ENCODE data around the gene MAGEH1. TPM values are rescaled to one million over a fixed set of nuclear protein-coding genes. Genes with fewer than 3 reads are reported as not detected.

The MAGEH1 gene
- total and polyA plus RNA-seq, 2 of the 4 experiments (the other 2 are of a cell fraction) = 22.4 to 29.2 TPM

DNA sequence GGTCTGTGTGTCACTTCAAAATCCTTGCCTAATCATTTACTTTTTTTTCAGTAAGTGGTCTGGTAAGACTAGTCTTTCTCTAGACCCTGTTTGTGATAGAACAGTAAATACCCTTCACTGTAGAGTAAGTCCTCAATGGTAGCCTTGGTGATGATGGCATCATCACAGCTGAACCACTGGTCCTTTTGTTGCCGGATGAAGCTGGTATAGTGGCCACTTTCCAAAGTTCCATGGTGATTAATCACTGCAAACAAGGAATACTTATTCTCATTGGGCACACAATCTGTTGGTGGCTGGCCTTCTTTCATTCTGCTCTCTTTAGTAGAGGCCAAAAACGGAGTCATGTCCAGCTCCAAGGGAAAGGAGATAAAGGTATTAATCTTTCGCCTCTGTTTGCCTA is 34.8 kb downstream of the MAGEH1 start:
- no peaks in the 10 kb centered on the region for H4K20me1 ChIP-seq (ENCODE audit: insufficient read depth, low read length)
- no peaks in the 10 kb centered on the region for H3K79me1 ChIP-seq (ENCODE audit: low read depth in 1 of 2, low read length in 2 of 2)
- H3K9ac ChIP-seq (ENCODE audit: low read depth, low read length) = no peak overlapping the region
- H3K36me3 ChIP-seq (ENCODE audit: control insufficient read depth, insufficient read depth, low read length) = no peaks in the 10 kb centered on the region
- intact Hi-C loops (cut with micrococcal nuclease) = no loop called here
- dilution Hi-C loops (cut with HindIII; ENCODE audit: low sequenced_read_pairs, unreplicated experiment) = no loop called here
- ChIA-PET CTCF (no interaction called here), POLR2A (ENCODE audit: unreplicated experiment) (no interaction called here)
- BruUV-seq (replicated peaks) = no TSS peak
- H2AK9ac ChIP-seq (replicated peaks; ENCODE audit: low read depth, low read length, poor library complexity) = no peak overlapping the region
- H3K9me1 ChIP-seq (ENCODE audit: insufficient read depth, low read length) = no peaks in the 10 kb centered on the region
- H3K9me3 ChIP-seq (ENCODE audit: control insufficient read depth, insufficient read depth, low read length) = no peaks in the 10 kb centered on the region
- no peak overlapping the region for H2AFZ ChIP-seq (replicated peaks; ENCODE audit: low read length, poor library complexity)
- H3K56ac ChIP-seq (ENCODE audit: extremely low read depth, insufficient read depth, low read length) = no peak overlapping the region
- H2BK20ac ChIP-seq (ENCODE audit: low read depth, low read length) = no peak overlapping the region
- no peak for DNase-seq
- H4K8ac ChIP-seq (ENCODE audit: low read depth in 2 of 2, low read length in 2 of 2) = no peak overlapping the region
- H4K5ac ChIP-seq (ENCODE audit: low read depth, low read length) = no peak overlapping the region
- peaks cover 2% of the 10 kb centered on the region for H3K27me3 ChIP-seq (ENCODE audit: control insufficient read depth, insufficient read depth, low read length)
- in situ Hi-C loops (cut with MboI; ENCODE audit: low sequenced_read_pairs) = loop anchor here (25.0 kb wide), 1 partner anchor 226 kb away; the partner anchor contains the start of gene RRAGB
- H3K4ac ChIP-seq (ENCODE audit: low read depth, low read length) = no peak overlapping the region
- no peak overlapping the region for H3K4me2 ChIP-seq (ENCODE audit: low read depth, low read length)
- no peak overlapping the region for H2BK120ac ChIP-seq (ENCODE audit: low read depth, low read length)
- no peak overlapping the region for H3K14ac ChIP-seq (replicated peaks; ENCODE audit: low read depth, low read length)
- H3K27ac ChIP-seq (ENCODE audit: insufficient read depth, low read length) = no peak overlapping the region
- H2AK5ac ChIP-seq (ENCODE audit: low read depth, low read length) = no peak overlapping the region
- H3K4me3 ChIP-seq (ENCODE audit: insufficient read depth, low read depth, low read length) = no peak overlapping the region
- H2BK15ac ChIP-seq (ENCODE audit: low read depth, low read length) = no peak overlapping the region
- no peak overlapping the region for H3K18ac ChIP-seq (ENCODE audit: low read depth, low read length)
- TF ChIP-seq RCOR1 (IDR thresholded peaks at IDR 0.05; ENCODE audit: insufficient replicate concordance, low read length) (no peak), CEBPB (IDR thresholded peaks at IDR 0.05; ENCODE audit: low read depth, low read length) (no peak), POLR2A (IDR thresholded peaks at IDR 0.05; ENCODE audit: low read depth, low read length) (no peak), MAZ (IDR thresholded peaks at IDR 0.05; ENCODE audit: borderline replicate concordance, low read depth, low read length) (no peak), MAFK (IDR thresholded peaks at IDR 0.05; ENCODE audit: low read depth, low read length) (no peak), CHD1 (IDR thresholded peaks at IDR 0.05; ENCODE audit: low read depth, low read length) (no peak), FOS (IDR thresholded peaks at IDR 0.05; ENCODE audit: low read depth, low read length) (no peak), NFE2L2 (IDR thresholded peaks at IDR 0.05; ENCODE audit: low read depth, low read length) (no peak), RAD21 (IDR thresholded peaks at IDR 0.05; ENCODE audit: low read length) (no peak), RFX5 (IDR thresholded peaks at IDR 0.05; ENCODE audit: low read depth, low read length) (no peak), BHLHE40 (IDR thresholded peaks at IDR 0.05; ENCODE audit: low read depth, low read length) (no peak), SMC3 (IDR thresholded peaks at IDR 0.05; ENCODE audit: low read depth, low read length) (no peak), MXI1 (IDR thresholded peaks at IDR 0.05; ENCODE audit: borderline replicate concordance, low read depth, low read length) (no peak)
- TF ChIP-seq, protein P1, sequence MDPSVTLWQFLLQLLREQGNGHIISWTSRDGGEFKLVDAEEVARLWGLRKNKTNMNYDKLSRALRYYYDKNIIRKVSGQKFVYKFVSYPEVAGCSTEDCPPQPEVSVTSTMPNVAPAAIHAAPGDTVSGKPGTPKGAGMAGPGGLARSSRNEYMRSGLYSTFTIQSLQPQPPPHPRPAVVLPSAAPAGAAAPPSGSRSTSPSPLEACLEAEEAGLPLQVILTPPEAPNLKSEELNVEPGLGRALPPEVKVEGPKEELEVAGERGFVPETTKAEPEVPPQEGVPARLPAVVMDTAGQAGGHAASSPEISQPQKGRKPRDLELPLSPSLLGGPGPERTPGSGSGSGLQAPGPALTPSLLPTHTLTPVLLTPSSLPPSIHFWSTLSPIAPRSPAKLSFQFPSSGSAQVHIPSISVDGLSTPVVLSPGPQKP (IDR thresholded peaks at IDR 0.05; ENCODE audit: borderline replicate concordance, low read depth, low read length) = no peak
- TF ChIP-seq, protein P2, sequence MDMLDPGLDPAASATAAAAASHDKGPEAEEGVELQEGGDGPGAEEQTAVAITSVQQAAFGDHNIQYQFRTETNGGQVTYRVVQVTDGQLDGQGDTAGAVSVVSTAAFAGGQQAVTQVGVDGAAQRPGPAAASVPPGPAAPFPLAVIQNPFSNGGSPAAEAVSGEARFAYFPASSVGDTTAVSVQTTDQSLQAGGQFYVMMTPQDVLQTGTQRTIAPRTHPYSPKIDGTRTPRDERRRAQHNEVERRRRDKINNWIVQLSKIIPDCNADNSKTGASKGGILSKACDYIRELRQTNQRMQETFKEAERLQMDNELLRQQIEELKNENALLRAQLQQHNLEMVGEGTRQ (IDR thresholded peaks at IDR 0.05; ENCODE audit: low read depth, low read length) = no peak
- TF ChIP-seq, protein P3, sequence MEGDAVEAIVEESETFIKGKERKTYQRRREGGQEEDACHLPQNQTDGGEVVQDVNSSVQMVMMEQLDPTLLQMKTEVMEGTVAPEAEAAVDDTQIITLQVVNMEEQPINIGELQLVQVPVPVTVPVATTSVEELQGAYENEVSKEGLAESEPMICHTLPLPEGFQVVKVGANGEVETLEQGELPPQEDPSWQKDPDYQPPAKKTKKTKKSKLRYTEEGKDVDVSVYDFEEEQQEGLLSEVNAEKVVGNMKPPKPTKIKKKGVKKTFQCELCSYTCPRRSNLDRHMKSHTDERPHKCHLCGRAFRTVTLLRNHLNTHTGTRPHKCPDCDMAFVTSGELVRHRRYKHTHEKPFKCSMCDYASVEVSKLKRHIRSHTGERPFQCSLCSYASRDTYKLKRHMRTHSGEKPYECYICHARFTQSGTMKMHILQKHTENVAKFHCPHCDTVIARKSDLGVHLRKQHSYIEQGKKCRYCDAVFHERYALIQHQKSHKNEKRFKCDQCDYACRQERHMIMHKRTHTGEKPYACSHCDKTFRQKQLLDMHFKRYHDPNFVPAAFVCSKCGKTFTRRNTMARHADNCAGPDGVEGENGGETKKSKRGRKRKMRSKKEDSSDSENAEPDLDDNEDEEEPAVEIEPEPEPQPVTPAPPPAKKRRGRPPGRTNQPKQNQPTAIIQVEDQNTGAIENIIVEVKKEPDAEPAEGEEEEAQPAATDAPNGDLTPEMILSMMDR (conservative IDR thresholded peaks at IDR 0.05; ENCODE audit: low read depth, low read length) = no peak
- ATAC-seq (ENCODE audit: low read depth) = no peak
- WGBS, 2 experiments (ENCODE audit: extremely low coverage in 2 of 2, insufficient read length in 1 of 2) = no CpG with 5 or more reads among the region's 3 CpGs
- H3K23ac ChIP-seq (ENCODE audit: low read depth, low read length) = no peak overlapping the region
- no peaks in the 10 kb centered on the region for H3K4me1 ChIP-seq (ENCODE audit: control insufficient read depth, insufficient read depth, low read length)
- no peak overlapping the region for H4K91ac ChIP-seq (ENCODE audit: insufficient read depth, low read depth, low read length)
- H2BK5ac ChIP-seq (ENCODE audit: low read depth, low read length, poor library complexity, severe bottlenecking) = no peak overlapping the region
